Ectodermal cell (in vitro differentiated cells): Measurements from ENCODE around the gene VCL.

Source experiments
- H3K27ac ChIP-seq: 2 replicates; pipeline ENCODE4 v1.7.0; 2013; ENCODE audit warnings: mild to moderate bottlenecking, low read depth, low read length; ENCODE audit not compliant: insufficient read depth, poor library complexity, severe bottlenecking
- H3K27me3 ChIP-seq: 2 replicates; pipeline ENCODE4 v1.7.0; 2013; ENCODE audit warnings: mild to moderate bottlenecking, low read length; ENCODE audit not compliant: insufficient read depth, control insufficient read depth, poor library complexity, severe bottlenecking
- H3K36me3 ChIP-seq: one replicate; pipeline ENCODE4 v1.7.0; 2013; ENCODE audit warnings: low read length; ENCODE audit not compliant: control insufficient read depth, insufficient read depth
- H3K4me1 ChIP-seq: one replicate; pipeline ENCODE4 v1.7.0; 2013; ENCODE audit warnings: low read length; ENCODE audit not compliant: control insufficient read depth, insufficient read depth
- H3K4me3 ChIP-seq: 2 replicates; pipeline ENCODE4 v1.7.0; 2013; ENCODE audit warnings: low read depth, low read length, control low read depth; ENCODE audit not compliant: insufficient read depth
- H3K9me3 ChIP-seq: 2 replicates; pipeline ENCODE4 v1.7.0; 2013; ENCODE audit warnings: mild to moderate bottlenecking, low read length, moderate library complexity; ENCODE audit not compliant: control insufficient read depth
- WGBS, 2 experiments: methylation state at CpG; one replicate each; pipeline ENCODE4 v1.1.7; 2013; ENCODE audit warnings: missing lambda C conversion rate in 2 of 2; 5-methylcytosine and 5-hydroxymethylcytosine counted together

The VCL gene

DNA sequence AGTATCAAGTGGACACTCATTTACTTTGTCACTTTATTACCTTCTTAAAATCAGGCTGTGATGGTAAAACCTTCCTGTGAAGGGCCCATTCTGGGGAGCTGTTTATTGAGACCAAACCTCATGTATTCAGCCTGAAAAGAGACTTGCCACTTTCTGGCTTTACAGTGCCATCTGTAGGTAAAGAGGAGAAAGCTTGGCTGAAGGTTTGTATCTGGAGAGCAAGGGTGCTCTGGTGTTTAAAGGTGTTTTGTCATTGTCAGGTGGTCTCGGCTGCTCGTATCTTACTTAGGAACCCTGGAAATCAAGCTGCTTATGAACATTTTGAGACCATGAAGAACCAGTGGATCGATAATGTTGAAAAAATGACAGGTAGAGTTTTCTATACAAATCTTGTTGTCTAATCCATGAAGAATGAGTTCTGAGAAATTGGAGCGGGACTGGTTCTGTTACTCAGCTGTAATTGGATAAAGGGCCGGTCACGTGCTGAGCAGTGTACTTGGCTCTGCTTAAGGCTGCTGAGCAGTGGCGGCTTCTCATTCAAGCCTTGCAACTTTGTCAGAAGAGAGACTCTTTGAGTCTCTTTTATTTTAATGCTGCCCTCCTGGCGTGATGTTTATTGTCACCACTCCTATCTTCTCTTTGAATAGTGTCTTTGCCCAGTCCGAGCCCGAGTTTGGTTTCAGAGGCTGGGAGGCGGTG, 105.8 kb downstream of the VCL start:
- peaks cover 53% of the 10 kb centered on the region for H3K36me3 ChIP-seq
- 91 to 93% methylated on average over 11 of the region's 11 CpGs for WGBS, 2 experiments
- H3K27ac ChIP-seq = no peak overlapping the region
- no peak overlapping the region for H3K4me3 ChIP-seq
- H3K27me3 ChIP-seq = no peaks in the 10 kb centered on the region
- no peaks in the 10 kb centered on the region for H3K9me3 ChIP-seq
- no peaks in the 10 kb centered on the region for H3K4me1 ChIP-seq

- Histone ChIP-seq H3K4me1 (no peaks in the 10 kb centered on the region), H3K27ac (no peak overlapping the region), H3K9me3 (no peaks in the 10 kb centered on the region), H3K36me3 (peaks cover 53% of the 10 kb centered on the region), H3K4me3 (no peak overlapping the region), H3K27me3 (no peaks in the 10 kb centered on the region)
- 94 to 96% methylated on average over 5 of the region's 5 CpGs for WGBS, 2 experiments
Observed at GRCh38 chr10:74104480-74104879, 106.6 kb downstream of the VCL start.

- no peaks in the 10 kb centered on the region for H3K27me3 ChIP-seq
- 93 to 97% methylated on average over 8 of the region's 8 CpGs for WGBS, 2 experiments
- H3K9me3 ChIP-seq = no peaks in the 10 kb centered on the region
- no peak overlapping the region for H3K27ac ChIP-seq
- peaks cover 48% of the 10 kb centered on the region for H3K36me3 ChIP-seq
- no peak overlapping the region for H3K4me3 ChIP-seq
- H3K4me1 ChIP-seq = no peaks in the 10 kb centered on the region
Observed at GRCh38 chr10:74104996-74105395, 107.1 kb downstream of the VCL start.

GRCh38 chr10:74107391-74107790, 109.5 kb downstream of the VCL start:
- Histone ChIP-seq H3K4me3 (no peak overlapping the region), H3K4me1 (no peaks in the 10 kb centered on the region), H3K36me3 (peaks cover 57% of the 10 kb centered on the region), H3K9me3 (no peaks in the 10 kb centered on the region), H3K27me3 (no peaks in the 10 kb centered on the region), H3K27ac (no peak overlapping the region)
- WGBS, 2 experiments = 91 to 97% methylated on average over 3 to 4 of the region's 4 CpGs

- no peak overlapping the region for H3K27ac ChIP-seq
- peaks cover 68% of the 10 kb centered on the region for H3K36me3 ChIP-seq
- no peaks in the 10 kb centered on the region for H3K27me3 ChIP-seq
- H3K9me3 ChIP-seq = no peaks in the 10 kb centered on the region
- no peak overlapping the region for H3K4me3 ChIP-seq
- H3K4me1 ChIP-seq = no peaks in the 10 kb centered on the region
Observed at GRCh38 chr10:74109452-74109851, 111.5 kb downstream of the VCL start.

DNA sequence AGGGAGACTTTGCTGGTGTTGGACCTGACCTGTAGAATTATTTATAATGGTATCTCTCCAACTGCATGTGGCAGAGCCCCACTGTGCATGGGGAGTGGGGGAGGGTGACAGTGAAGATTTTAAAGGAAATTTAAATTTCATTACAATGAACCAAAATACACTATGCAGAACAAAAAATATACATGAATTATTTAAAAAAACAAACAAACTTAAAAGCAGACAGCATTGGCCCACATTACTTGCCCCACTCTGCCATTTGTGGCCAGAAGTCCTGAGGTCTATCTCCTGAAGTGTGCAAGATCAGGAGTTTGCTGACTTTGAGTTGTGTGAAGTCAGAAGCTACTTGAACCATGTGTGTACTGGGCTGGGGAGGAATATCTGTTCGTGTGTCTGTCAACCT, 112.2 kb downstream of the VCL start:
- no peak overlapping the region for H3K4me3 ChIP-seq
- H3K36me3 ChIP-seq = peaks cover 61% of the 10 kb centered on the region
- H3K4me1 ChIP-seq = no peaks in the 10 kb centered on the region
- 90 to 95% methylated on average over 1 of the region's 1 CpG for WGBS, 2 experiments
- H3K27me3 ChIP-seq = no peaks in the 10 kb centered on the region
- H3K9me3 ChIP-seq = no peaks in the 10 kb centered on the region
- H3K27ac ChIP-seq = no peak overlapping the region

DNA sequence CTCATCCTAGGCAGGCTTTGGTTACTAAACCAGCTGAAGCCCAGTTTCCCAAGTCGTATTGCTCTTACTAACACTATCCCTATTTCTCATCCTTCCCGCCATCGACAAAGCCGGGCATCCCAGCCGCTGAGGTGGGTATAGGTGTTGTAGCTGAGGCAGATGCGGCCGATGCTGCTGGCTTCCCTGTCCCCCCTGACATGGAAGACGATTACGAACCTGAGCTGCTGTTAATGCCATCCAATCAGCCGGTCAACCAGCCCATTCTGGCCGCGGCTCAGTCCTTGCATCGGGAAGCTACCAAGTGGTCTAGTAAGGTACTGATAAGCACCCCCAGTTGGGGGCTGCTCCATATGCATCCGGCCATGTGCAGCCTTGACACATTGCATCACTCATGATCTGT, 113.9 kb downstream of the VCL start:
- no peak overlapping the region for H3K27ac ChIP-seq
- H3K4me3 ChIP-seq = no peak overlapping the region
- H3K4me1 ChIP-seq = no peaks in the 10 kb centered on the region
- H3K9me3 ChIP-seq = no peaks in the 10 kb centered on the region
- 96% methylated on average over 14 of the region's 14 CpGs for WGBS, 2 experiments
- peaks cover 63% of the 10 kb centered on the region for H3K36me3 ChIP-seq
- no peaks in the 10 kb centered on the region for H3K27me3 ChIP-seq

DNA sequence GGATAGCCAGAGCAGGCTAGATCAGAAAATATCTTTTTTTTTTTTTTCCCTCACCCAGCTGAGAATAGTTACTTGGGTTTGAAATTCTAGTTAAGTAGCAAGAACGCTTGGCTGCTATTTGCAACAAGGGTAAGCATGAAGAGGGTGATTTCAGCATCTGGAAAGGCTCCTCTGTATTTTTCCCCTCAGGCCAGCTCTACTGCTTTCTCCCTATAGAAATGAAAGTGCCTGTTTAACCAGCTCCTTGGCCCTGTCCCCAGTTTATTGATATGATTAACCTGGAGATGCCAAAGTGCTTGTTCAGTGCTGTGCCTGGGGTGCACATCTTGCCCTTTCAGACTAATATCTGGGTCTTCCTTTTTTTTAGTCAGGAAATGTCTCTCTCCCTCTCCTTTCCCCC, 115.6 kb downstream of the VCL start:
- WGBS, 2 experiments = 88 to 93% methylated on average over 1 of the region's 1 CpG
- Histone ChIP-seq H3K36me3 (peaks cover 64% of the 10 kb centered on the region), H3K4me3 (no peak overlapping the region), H3K9me3 (no peaks in the 10 kb centered on the region), H3K27me3 (no peaks in the 10 kb centered on the region), H3K4me1 (no peaks in the 10 kb centered on the region), H3K27ac (no peak overlapping the region)

DNA sequence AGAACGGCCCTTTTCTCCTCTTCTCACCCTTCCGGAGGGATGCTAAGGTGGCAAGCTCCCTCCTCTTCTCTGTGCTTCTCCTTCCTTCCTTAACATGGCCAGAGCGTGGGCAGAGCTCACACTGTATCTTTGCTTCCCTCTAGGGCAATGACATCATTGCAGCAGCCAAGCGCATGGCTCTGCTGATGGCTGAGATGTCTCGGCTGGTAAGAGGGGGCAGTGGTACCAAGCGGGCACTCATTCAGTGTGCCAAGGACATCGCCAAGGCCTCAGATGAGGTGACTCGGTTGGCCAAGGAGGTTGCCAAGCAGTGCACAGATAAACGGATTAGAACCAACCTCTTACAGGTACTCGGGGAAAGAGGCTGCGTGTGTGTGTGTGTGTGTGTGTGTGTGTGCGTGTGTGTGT, 116.1 kb downstream of the VCL start:
- H3K27ac ChIP-seq = no peak overlapping the region
- no peak overlapping the region for H3K4me3 ChIP-seq
- no peaks in the 10 kb centered on the region for H3K9me3 ChIP-seq
- H3K27me3 ChIP-seq = no peaks in the 10 kb centered on the region
- no peaks in the 10 kb centered on the region for H3K4me1 ChIP-seq
- 88% methylated on average over 12 of the region's 12 CpGs for WGBS, 2 experiments
- peaks cover 64% of the 10 kb centered on the region for H3K36me3 ChIP-seq

DNA sequence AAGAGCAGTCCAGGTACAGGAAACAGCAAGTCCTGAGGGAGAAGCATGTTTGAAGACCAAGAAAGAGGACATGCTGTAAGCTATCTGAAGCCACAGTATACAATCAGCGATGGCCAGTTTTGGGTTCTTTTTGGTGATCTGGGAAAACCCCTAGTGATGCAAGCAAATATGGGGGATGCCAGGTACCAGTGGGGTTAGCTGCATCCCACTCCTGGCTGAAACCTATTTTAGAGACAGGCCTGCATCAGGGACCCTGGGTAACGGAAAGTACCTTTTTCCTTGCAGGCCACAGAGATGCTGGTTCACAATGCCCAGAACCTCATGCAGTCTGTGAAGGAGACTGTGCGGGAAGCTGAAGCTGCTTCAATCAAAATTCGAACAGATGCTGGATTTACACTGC, 119.8 kb downstream of the VCL start:
- Histone ChIP-seq H3K27me3 (no peaks in the 10 kb centered on the region), H3K4me3 (no peak overlapping the region), H3K27ac (no peak overlapping the region), H3K4me1 (no peaks in the 10 kb centered on the region), H3K36me3 (peaks cover 52% of the 10 kb centered on the region), H3K9me3 (no peaks in the 10 kb centered on the region)
- 95 to 98% methylated on average over 4 of the region's 4 CpGs for WGBS, 2 experiments

GRCh38 chr10:74118804-74119203, 120.9 kb downstream of the VCL start:
- peaks cover 54% of the 10 kb centered on the region for H3K36me3 ChIP-seq

More at GRCh38 chr10:74118804-74119203, 120.9 kb downstream of the VCL start:
- H3K27me3 ChIP-seq = no peaks in the 10 kb centered on the region
- H3K4me1 ChIP-seq = no peaks in the 10 kb centered on the region
- H3K27ac ChIP-seq = no peak overlapping the region
- no peaks in the 10 kb centered on the region for H3K9me3 ChIP-seq
- WGBS, 2 experiments = 94 to 96% methylated on average over 3 of the region's 3 CpGs
- H3K4me3 ChIP-seq = no peak overlapping the region
